HG03354 (cell line): ENCODE data around the gene CFL1.

Experiments
- ATAC-seq: cut with Tn5 transposase; IDR thresholded peaks from one replicate; pipeline ENCODE4 v1.9.1; 2021; ENCODE audit warnings: mild to moderate bottlenecking; ENCODE audit not compliant: unreplicated experiment, poor library complexity, severe bottlenecking

CFL1 gene

DNA sequence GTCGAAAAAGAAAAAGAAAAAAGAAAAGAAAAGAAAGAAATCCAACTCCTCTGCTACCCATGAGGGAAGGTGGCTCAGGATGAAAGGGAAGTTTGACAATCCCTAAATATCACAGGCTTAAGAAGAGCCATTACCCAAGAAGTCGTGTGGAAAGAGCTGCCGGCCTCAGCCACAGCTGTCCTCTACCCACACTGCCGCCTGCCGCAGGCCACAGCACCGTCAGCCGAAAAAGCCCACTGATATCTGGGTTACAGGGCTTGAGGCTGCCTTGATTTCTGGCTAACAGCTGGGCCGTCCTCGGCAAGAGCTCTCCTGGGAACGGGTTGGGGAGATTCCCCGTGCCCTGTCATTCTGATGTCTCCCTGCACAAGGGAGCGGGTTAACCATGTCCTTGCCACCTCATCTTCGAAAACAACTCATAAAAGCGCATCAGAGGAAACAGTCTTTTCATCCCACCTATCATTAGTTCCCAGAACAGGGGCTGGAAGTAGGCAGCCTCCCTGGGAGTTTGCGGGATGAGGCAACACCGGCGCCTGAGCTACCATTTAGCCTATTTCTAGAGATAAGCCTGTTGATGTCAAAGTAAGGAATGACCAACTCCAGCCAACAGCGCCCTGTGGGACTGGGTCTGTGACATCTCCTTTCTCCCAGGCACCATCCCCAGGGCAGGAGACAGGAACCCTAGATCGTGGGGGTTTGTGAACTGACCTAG lies 46.1 kb downstream of the CFL1 start:
- ATAC-seq, result no peak

DNA sequence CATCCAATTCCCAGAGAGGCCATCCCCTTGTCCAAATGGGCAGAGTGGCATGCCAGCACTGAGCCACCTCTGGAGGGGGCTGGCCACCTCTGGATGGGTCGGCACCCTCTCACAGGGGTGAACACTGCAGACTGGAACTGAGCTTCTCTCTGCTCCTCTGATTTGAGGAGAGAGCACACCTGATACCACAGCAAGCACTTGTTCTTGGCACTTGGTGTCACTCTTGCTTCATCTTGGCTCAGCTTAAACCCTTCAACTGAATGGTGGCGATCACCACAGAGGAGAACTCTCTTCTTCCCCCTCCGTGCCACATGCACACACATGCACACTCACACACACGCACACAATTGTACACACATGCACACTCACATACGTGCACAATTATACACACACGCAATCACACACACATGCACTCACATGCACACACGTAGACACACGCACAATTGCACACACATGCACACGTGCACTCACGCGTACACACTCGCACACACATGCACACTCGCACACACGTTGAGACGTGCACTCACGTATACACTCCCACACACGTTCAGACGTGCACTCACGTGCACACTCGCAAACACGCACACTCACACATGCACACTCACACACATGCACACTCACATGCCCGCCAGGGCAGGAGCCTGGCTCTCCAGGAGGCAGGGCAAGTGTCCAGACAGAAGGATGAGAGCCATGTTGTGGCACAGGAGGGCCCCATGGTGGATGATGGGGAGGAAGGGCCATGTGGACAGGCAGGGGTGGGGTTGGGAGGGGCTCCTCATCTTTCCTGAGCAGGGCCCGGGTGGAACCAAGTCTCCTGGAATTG lies 47.7 kb downstream of the CFL1 start:
- ATAC-seq, result no peak

DNA sequence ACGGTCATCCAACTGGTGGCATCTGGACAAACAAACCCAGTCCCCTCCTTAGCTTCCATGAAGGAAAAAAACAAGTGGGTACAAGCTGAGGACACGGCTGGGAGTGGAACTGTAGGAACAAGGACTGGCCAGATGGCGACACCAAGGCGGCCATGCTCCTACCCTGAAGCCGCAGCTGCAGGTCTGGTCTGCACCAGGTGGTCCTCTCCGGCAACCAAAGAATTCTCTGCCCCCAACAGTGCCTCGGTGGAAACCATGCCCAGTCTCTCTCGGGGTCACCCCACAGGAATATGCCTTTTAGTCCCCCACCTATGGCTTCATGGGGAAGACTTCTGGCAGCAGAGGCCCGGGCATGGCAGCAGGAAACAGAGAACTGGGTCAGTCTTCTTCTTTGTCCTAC lies 48.5 kb downstream of the CFL1 start:
- no peak for ATAC-seq

DNA sequence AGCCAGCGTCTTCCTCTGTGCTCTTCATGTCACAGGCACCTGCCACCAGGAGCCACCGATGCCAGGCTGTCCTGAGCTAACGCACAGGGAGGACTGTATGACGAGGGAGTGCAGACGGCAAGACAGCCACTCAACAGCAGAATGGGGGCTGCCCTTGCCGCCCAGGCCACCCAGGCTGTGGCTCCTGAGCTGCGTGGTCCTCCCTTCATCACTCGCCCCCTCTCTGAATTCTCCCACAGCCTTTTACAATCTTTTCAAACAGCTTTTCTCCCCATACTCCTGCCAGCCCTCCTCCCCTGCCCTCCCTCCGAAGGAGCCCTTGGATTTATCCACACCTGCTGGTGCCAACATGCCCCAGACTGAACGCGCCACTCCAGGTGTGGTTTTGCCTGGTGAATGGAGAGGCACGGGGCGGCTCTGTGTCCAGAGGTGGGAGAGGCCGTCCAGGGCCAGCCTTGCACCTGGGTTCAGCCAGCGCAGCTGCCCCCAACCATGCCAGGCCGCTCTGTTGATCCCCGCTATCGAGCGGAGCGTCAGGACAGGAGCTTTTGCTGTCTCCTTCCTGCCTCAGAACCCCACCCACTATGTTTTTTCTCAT lies 49.1 kb downstream of the CFL1 start:
- ATAC-seq, result no peak

DNA sequence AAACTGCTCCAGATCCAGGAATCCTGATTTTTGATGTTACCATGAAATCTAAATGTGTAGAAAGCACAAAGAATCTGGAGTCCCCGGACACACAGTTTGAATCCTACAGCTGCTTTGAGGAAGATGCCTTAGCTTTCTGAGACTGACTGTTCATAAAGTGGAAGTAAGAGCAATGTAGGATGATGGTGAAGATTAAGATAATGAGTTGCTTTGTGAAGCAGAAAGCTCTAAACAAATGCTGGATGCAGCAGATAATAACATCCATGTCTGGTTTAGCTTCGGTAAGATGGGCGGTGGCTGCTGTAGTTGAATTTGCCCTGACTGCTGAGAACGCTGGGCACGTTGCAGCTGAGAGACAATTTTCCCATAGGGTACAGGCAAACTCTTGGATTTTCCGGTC lies 51.0 kb downstream of the CFL1 start:
- ATAC-seq, result no peak
